K562 (cell line): ENCODE results near the gene NXF1. TPM values are rescaled to one million over a fixed set of nuclear protein-coding genes. Genes with fewer than 3 reads are reported as not detected.

Source experiments
- ARID2 ChIP-seq: fragments of 450-650 bp; IDR thresholded peaks from 2 replicates; pipeline ENCODE4 v1.6.1; 2017; ENCODE audit warnings: antibody characterized with exemption, mild to moderate bottlenecking
- DPF2 ChIP-seq: fragments of 450-650 bp; IDR thresholded peaks from 2 replicates; pipeline ENCODE4 v1.6.1; 2016
- EP300 ChIP-seq: IDR thresholded peaks from 2 replicates; pipeline ENCODE4 v1.6.1; 2012; ENCODE audit warnings: low read length, improper control_type of control experiment
- NCOA4 ChIP-seq: fragments of 450-650 bp; IDR thresholded peaks from 2 replicates; pipeline ENCODE4 v1.6.1; 2018; ENCODE audit warnings: mild to moderate bottlenecking; ENCODE audit not compliant: partially characterized antibody
- PHF8 ChIP-seq: fragments of 200-600 bp; sonication (generic); IDR thresholded peaks from 2 replicates; pipeline ENCODE4 v1.6.1; 2012; ENCODE audit warnings: mixed run types, mild to moderate bottlenecking, inconsistent platforms, low read length, moderate library complexity, borderline replicate concordance
- RHOXF2B ChIP-seq: fragments of 250-450 bp; sonication (Bioruptor Pico); conservative IDR thresholded peaks from 2 replicates; pipeline ENCODE4 v1.5.1; 2021
- SNRNP70 ChIP-seq: fragments of 200-400 bp; formaldehyde crosslinking; optimal IDR thresholded peaks from 2 replicates; pipeline ENCODE3; 2017; ENCODE audit warnings: low read depth, low read length
- THRAP3 ChIP-seq: fragments of 450-650 bp; IDR thresholded peaks from 2 replicates; pipeline ENCODE4 v1.6.1; 2016; ENCODE audit warnings: mild to moderate bottlenecking, inconsistent platforms, borderline replicate concordance
- ZBTB7A ChIP-seq: IDR thresholded peaks from 2 replicates; pipeline ENCODE4 v1.6.1; 2011; ENCODE audit warnings: low read depth, mild to moderate bottlenecking, low read length, moderate library complexity, borderline replicate concordance; ENCODE audit not compliant: control insufficient read depth
- ZFP30 ChIP-seq: fragments of 250-450 bp; sonication (Bioruptor Pico); IDR thresholded peaks from 2 replicates; pipeline ENCODE4 v1.8.0; 2022; ENCODE audit warnings: moderate library complexity, mild to moderate bottlenecking, inconsistent platforms, borderline replicate concordance
- ZNF174 ChIP-seq: fragments of 250-450 bp; sonication (Bioruptor Pico); IDR thresholded peaks from 2 replicates; pipeline ENCODE4 v1.4.0; 2020; ENCODE audit warnings: mild to moderate bottlenecking
- polyA plus RNA-seq, 8 experiments: library from polyadenylated mRNA; depleted of rRNA in 4 of 8; stranded (reverse) in 5 of 8; unstranded in 3 of 8; fragments of >200 nt; fragmentation: Nextera tagmentation in 2 of 8; fragmentation: Illumina TruSeq in 1 of 8; extraction: Ambion mirVana in 2 of 8; extraction: Trizol in 1 of 8; gene quantifications; 2 replicates each; pipeline versions ENCODE4 v1.2.1 to v1.2.3, GENCODE V29; 2011 to 2014; ENCODE audit warnings: inconsistent platforms in 1 of 8, missing spikeins in 1 of 8
- total RNA-seq, 7 experiments: library from RNA; depleted of rRNA in 6 of 7; stranded (reverse); fragments of >200 nt in 6 of 7; fragmentation: Illumina TruSeq in 2 of 7; extraction: Trizol in 2 of 7; gene quantifications; 2 replicates each; pipeline versions ENCODE4 v1.2.1 to v1.2.3, GENCODE V29; 2011 to 2021; ENCODE audit warnings: low replicate concordance in 1 of 7
- TF ChIP-seq, protein P1 (sequence below): fragments of 250-450 bp; sonication (Bioruptor Pico); IDR thresholded peaks from 2 replicates; pipeline ENCODE4 v1.4.0; 2020; ENCODE audit warnings: mild to moderate bottlenecking, moderate library complexity
- TF ChIP-seq, protein P2 (sequence below): sonication (generic); formaldehyde crosslinking; IDR thresholded peaks from 2 replicates; pipeline ENCODE4 v1.8.1; 2022; ENCODE audit warnings: missing genetic modification reagents
- TF ChIP-seq, protein P3 (sequence below), 3 experiments: IDR thresholded peaks in 2 of 3; conservative IDR thresholded peaks in 1 of 3; 2 replicates each; pipeline ENCODE4 v1.5.1; 2011 to 2012; ENCODE audit warnings: low read length in 3 of 3, mild to moderate bottlenecking in 3 of 3, control low read depth in 2 of 3, improper control_type of control experiment in 1 of 3, inconsistent platforms in 1 of 3, low read depth in 1 of 3, mixed read lengths in 1 of 3, moderate library complexity in 1 of 3; ENCODE audit not compliant: insufficient read depth in 2 of 3
- TF ChIP-seq, protein P4 (sequence below): fragments of 250-450 bp; sonication (Bioruptor Pico); IDR thresholded peaks from 2 replicates; pipeline ENCODE4 v1.8.0; 2021; ENCODE audit warnings: moderate library complexity, mild to moderate bottlenecking, inconsistent platforms
- TF ChIP-seq, protein P5 (sequence below): fragments of 250-450 bp; sonication (Bioruptor Pico); IDR thresholded peaks from 2 replicates; pipeline ENCODE4 v1.5.0; 2021
- TF ChIP-seq, protein P6 (sequence below): fragments of 450-650 bp; IDR thresholded peaks from 2 replicates; pipeline ENCODE4 v1.6.1; 2018; ENCODE audit warnings: mild to moderate bottlenecking, low read depth; ENCODE audit not compliant: partially characterized antibody
- TF ChIP-seq, protein P7 (sequence below): sonication (generic); formaldehyde crosslinking; IDR thresholded peaks from 2 replicates; pipeline ENCODE4 v1.8.1; 2023; ENCODE audit warnings: mild to moderate bottlenecking, missing genetic modification reagents

Gene NXF1
- total and polyA plus RNA-seq, 9 of the 15 experiments (the other 6 are each of a cell fraction or from before 2014, with no cell fraction given), result 18.1 to 98.3 (median 35.8) TPM

DNA sequence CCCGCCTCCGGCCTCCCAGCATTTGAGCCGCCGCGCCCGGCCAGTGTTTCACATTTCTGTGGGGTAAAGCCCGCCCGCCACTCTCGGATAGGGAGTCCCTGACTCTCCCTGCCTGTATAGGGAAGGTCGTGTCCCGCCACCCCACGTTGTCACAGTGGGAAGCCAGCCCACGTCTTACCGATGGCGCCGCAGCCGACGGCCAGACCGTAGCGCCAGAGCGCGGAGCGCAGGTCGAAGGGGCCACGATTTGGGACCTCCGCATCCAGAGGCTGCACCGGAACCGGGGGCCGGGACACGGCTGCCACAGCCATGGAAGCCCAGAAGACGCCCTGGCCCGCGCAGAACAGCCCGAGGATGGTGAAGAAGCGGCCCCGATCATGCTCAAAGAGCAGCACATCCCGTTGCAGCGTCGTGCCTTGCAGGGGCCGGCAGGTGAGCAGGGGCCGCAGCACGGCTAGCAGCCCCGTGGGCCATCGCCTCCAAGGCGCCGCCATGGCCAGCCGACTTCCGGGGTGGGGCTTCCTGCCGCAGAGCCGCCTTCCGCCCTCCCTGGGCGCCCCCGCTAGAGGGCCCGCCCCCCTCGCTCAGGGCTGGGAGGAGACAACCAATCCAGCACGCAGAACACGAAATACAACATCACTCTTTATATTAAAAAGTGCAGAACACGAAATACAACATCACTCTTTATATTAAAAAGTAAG, 13.6 kb downstream of the NXF1 start, which contains the start of gene TMEM223 (continued):
- no peak for TF ChIP-seq ZFP30 (CRISPR knock-in tag)
- TF ChIP-seq, protein P1, sequence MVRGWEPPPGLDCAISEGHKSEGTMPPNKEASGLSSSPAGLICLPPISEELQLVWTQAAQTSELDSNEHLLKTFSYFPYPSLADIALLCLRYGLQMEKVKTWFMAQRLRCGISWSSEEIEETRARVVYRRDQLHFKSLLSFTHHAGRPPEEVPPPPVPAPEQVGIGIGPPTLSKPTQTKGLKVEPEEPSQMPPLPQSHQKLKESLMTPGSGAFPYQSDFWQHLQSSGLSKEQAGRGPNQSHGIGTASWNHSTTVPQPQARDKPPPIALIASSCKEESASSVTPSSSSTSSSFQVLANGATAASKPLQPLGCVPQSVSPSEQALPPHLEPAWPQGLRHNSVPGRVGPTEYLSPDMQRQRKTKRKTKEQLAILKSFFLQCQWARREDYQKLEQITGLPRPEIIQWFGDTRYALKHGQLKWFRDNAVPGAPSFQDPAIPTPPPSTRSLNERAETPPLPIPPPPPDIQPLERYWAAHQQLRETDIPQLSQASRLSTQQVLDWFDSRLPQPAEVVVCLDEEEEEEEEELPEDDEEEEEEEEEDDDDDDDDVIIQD, result no peak
- no peak for TF ChIP-seq ARID2
- TF ChIP-seq, protein P2, sequence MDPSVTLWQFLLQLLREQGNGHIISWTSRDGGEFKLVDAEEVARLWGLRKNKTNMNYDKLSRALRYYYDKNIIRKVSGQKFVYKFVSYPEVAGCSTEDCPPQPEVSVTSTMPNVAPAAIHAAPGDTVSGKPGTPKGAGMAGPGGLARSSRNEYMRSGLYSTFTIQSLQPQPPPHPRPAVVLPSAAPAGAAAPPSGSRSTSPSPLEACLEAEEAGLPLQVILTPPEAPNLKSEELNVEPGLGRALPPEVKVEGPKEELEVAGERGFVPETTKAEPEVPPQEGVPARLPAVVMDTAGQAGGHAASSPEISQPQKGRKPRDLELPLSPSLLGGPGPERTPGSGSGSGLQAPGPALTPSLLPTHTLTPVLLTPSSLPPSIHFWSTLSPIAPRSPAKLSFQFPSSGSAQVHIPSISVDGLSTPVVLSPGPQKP (CRISPR knock-in tag), result no peak
- TF ChIP-seq ZBTB7A, result peak; percentile 50; the same call in 1 of the 2 replicates
- 0 out of 2 replicates have a peak, but pooled peaks have one; percentile 31 for TF ChIP-seq THRAP3
- TF ChIP-seq, protein P3, sequence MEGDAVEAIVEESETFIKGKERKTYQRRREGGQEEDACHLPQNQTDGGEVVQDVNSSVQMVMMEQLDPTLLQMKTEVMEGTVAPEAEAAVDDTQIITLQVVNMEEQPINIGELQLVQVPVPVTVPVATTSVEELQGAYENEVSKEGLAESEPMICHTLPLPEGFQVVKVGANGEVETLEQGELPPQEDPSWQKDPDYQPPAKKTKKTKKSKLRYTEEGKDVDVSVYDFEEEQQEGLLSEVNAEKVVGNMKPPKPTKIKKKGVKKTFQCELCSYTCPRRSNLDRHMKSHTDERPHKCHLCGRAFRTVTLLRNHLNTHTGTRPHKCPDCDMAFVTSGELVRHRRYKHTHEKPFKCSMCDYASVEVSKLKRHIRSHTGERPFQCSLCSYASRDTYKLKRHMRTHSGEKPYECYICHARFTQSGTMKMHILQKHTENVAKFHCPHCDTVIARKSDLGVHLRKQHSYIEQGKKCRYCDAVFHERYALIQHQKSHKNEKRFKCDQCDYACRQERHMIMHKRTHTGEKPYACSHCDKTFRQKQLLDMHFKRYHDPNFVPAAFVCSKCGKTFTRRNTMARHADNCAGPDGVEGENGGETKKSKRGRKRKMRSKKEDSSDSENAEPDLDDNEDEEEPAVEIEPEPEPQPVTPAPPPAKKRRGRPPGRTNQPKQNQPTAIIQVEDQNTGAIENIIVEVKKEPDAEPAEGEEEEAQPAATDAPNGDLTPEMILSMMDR (IDR thresholded peaks at IDR 0.05 in 2 of 3, conservative IDR thresholded peaks at IDR 0.05 in 1 of 3; ENCODE audit: insufficient read depth in 2 of 3, low read depth in 1 of 3, low read length in 3 of 3), result peak in 1 of 3 experiments; percentile 16; a peak in 2 of 6 replicates
- TF ChIP-seq, protein P4, sequence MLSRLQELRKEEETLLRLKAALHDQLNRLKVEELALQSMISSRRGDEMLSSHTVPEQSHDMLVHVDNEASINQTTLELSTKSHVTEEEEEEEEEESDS (CRISPR knock-in tag), result no peak
- TF ChIP-seq, protein P5, sequence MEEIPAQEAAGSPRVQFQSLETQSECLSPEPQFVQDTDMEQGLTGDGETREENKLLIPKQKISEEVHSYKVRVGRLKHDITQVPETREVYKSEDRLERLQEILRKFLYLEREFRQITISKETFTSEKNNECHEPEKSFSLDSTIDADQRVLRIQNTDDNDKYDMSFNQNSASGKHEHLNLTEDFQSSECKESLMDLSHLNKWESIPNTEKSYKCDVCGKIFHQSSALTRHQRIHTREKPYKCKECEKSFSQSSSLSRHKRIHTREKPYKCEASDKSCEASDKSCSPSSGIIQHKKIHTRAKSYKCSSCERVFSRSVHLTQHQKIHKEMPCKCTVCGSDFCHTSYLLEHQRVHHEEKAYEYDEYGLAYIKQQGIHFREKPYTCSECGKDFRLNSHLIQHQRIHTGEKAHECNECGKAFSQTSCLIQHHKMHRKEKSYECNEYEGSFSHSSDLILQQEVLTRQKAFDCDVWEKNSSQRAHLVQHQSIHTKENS (CRISPR knock-in tag), result 0 out of 2 replicates have a peak, but pooled peaks have one; percentile 66
- no peak for TF ChIP-seq SNRNP70
- no peak; the same call in 1 of the 2 replicates for TF ChIP-seq EP300
- no peak for TF ChIP-seq ZNF174
- TF ChIP-seq PHF8, result peak; percentile 94
- TF ChIP-seq DPF2, result no peak
- TF ChIP-seq, protein P6, sequence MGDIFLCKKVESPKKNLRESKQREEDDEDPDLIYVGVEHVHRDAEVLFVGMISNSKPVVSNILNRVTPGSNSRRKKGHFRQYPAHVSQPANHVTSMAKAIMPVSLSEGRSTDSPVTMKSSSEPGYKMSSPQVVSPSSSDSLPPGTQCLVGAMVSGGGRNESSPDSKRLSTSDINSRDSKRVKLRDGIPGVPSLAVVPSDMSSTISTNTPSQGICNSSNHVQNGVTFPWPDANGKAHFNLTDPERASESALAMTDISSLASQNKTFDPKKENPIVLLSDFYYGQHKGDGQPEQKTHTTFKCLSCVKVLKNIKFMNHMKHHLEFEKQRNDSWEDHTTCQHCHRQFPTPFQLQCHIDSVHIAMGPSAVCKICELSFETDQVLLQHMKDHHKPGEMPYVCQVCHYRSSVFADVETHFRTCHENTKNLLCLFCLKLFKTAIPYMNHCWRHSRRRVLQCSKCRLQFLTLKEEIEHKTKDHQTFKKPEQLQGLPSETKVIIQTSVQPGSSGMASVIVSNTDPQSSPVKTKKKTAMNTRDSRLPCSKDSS, result no peak
- no peak for TF ChIP-seq RHOXF2B (CRISPR knock-in tag)
- TF ChIP-seq NCOA4, result no peak
- TF ChIP-seq, protein P7, sequence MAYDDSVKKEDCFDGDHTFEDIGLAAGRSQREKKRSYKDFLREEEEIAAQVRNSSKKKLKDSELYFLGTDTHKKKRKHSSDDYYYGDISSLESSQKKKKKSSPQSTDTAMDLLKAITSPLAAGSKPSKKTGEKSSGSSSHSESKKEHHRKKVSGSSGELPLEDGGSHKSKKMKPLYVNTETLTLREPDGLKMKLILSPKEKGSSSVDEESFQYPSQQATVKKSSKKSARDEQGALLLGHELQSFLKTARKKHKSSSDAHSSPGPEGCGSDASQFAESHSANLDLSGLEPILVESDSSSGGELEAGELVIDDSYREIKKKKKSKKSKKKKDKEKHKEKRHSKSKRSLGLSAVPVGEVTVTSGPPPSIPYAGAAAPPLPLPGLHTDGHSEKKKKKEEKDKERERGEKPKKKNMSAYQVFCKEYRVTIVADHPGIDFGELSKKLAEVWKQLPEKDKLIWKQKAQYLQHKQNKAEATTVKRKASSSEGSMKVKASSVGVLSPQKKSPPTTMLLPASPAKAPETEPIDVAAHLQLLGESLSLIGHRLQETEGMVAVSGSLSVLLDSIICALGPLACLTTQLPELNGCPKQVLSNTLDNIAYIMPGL (CRISPR knock-in tag), result peak; percentile 90; the same call in 1 of the 2 replicates
